GM12878 (cell line): ENCODE results near the gene MEIS2. TPM values are rescaled to one million over a fixed set of nuclear protein-coding genes. Genes with fewer than 3 reads are reported as not detected.

Source experiments
- ATAC-seq: fragments of 200-7000 bp; cut with Tn5 transposase; 3 replicates; pipeline ENCODE4 v1.9.1; 2020; ENCODE audit warnings: mild to moderate bottlenecking, moderate library complexity
- BruUV-seq: library from RNA; stranded (reverse); fragments of 400-500 nt; replicated peaks from 2 replicates; lab custom pipeline; 2021; lab: Mats Ljungman, UMichigan
- CTCF ChIA-PET: fragments of 300-600 bp; sonication (Branson Sonifier 250); formaldehyde crosslinking; extraction: SDS; loops from one replicate; lab custom pipeline; 2021; ENCODE audit warnings: inconsistent platforms; lab: Yijun Ruan, JAX
- POLR2A ChIA-PET: fragments of 350-600 bp; formaldehyde crosslinking; extraction: SDS; loops from one replicate; lab custom pipeline; 2021; ENCODE audit warnings: inconsistent platforms; lab: Charles Lee
- RAD21 ChIA-PET: fragments of 300-600 bp; sonication (Branson Sonifier 250); formaldehyde crosslinking; loops from one replicate; lab custom pipeline; 2023; ENCODE audit warnings: antibody characterized with exemption; ENCODE audit not compliant: unreplicated experiment; lab: Charles Lee
- SMC1A ChIA-PET: fragments of 300-600 bp; sonication (Branson Sonifier 250); formaldehyde crosslinking; loops from one replicate; lab custom pipeline; 2023; ENCODE audit not compliant: unreplicated experiment, uncharacterized antibody; lab: Charles Lee
- DNase-seq: peaks from one replicate; pipeline ENCODE4 v3.0.0-alpha.2; 2011; ENCODE audit warnings: low read depth, low spot score
- FAIRE-seq: peaks from 3 replicates; lab custom pipeline; 2011; peaks lifted over from hg19 to GRCh38; lab: Jason Lieb, UNC
- H2AFZ ChIP-seq: 2 replicates; pipeline ENCODE4 v1.6.0; 2011; ENCODE audit warnings: low read depth, low read length, control low read depth; ENCODE audit not compliant: control insufficient read depth
- H3K27ac ChIP-seq: 2 replicates; pipeline ENCODE4 v1.5.1; 2011; ENCODE audit warnings: control low read depth; ENCODE audit not compliant: control insufficient read depth, insufficient read depth
- H3K27me3 ChIP-seq, 2 experiments: replicated peaks in 1 of 2; 2 replicates each; pipeline versions ENCODE4 v1.6.0 to v1.6.1; 2011; ENCODE audit warnings: low read length in 1 of 2; ENCODE audit not compliant: control insufficient read depth in 2 of 2, insufficient read depth in 2 of 2
- H3K36me3 ChIP-seq, 2 experiments: 2 replicates each; pipeline ENCODE4 v1.5.1; 2011; ENCODE audit warnings: low read length in 1 of 2; ENCODE audit not compliant: control insufficient read depth in 2 of 2, insufficient read depth in 2 of 2
- H3K4me1 ChIP-seq: 2 replicates; pipeline ENCODE4 v1.6.1; 2011; ENCODE audit warnings: mild to moderate bottlenecking, low read length, moderate library complexity, mixed read lengths; ENCODE audit not compliant: control insufficient read depth, insufficient read depth
- H3K4me2 ChIP-seq: 2 replicates; pipeline ENCODE4 v1.6.0; 2011; ENCODE audit warnings: control low read depth; ENCODE audit not compliant: control insufficient read depth, insufficient read depth
- H3K4me3 ChIP-seq: fragments of 200-600 bp; sonication (generic); 2 replicates; pipeline ENCODE4 v1.5.1; 2016
- H3K79me2 ChIP-seq: 2 replicates; pipeline ENCODE4 v1.6.0; 2011; ENCODE audit warnings: low read length; ENCODE audit not compliant: control insufficient read depth, insufficient read depth
- H3K9ac ChIP-seq: 2 replicates; pipeline ENCODE4 v1.8.0; 2011; ENCODE audit warnings: low read length, control low read depth, mixed read lengths; ENCODE audit not compliant: control insufficient read depth, insufficient read depth
- H3K9me3 ChIP-seq: replicated peaks from 3 replicates; pipeline ENCODE4 v1.5.1; 2011; ENCODE audit warnings: mild to moderate bottlenecking, low read length; ENCODE audit not compliant: control insufficient read depth, insufficient read depth
- H4K20me1 ChIP-seq: 2 replicates; pipeline ENCODE4 v1.6.0; 2011; ENCODE audit not compliant: control insufficient read depth, insufficient read depth
- BCLAF1 ChIP-seq: fragments of 450-650 bp; IDR thresholded peaks from 2 replicates; pipeline ENCODE4 v1.6.1; 2017; ENCODE audit warnings: antibody characterized with exemption, mild to moderate bottlenecking, moderate library complexity
- GABPA ChIP-seq: IDR thresholded peaks from 2 replicates; pipeline ENCODE4 v1.6.1; 2014; ENCODE audit warnings: antibody characterized with exemption, low read depth, mild to moderate bottlenecking, inconsistent platforms
- PRDM15 ChIP-seq: fragments of 450-650 bp; formaldehyde crosslinking; IDR thresholded peaks from 2 replicates; pipeline ENCODE4 v1.4.0; 2020; ENCODE audit warnings: mild to moderate bottlenecking, moderate library complexity
- RCOR1 ChIP-seq: conservative IDR thresholded peaks from 2 replicates; pipeline ENCODE4 v1.6.1; 2012; ENCODE audit warnings: low read depth, low read length, improper control_type of control experiment
- RFX5 ChIP-seq: IDR thresholded peaks from 2 replicates; pipeline ENCODE4 v1.6.1; 2011; ENCODE audit warnings: low read depth, low read length, improper control_type of control experiment
- TCF7 ChIP-seq: IDR thresholded peaks from 2 replicates; pipeline ENCODE4 v1.6.1; 2014; ENCODE audit warnings: antibody characterized with exemption, borderline replicate concordance
- WRNIP1 ChIP-seq: IDR thresholded peaks from 2 replicates; pipeline ENCODE4 v1.6.1; 2011; ENCODE audit warnings: low read depth, low read length, improper control_type of control experiment, borderline replicate concordance
- ZNF592 ChIP-seq: fragments of 450-650 bp; IDR thresholded peaks from 2 replicates; pipeline ENCODE4 v1.6.1; 2017; ENCODE audit warnings: mild to moderate bottlenecking, moderate library complexity
- WGBS: methylation state at CpG from one replicate; pipeline ENCODE4 v1.1.6; 2016; ENCODE audit warnings: low lambda C conversion rate; ENCODE audit not compliant: insufficient replicate concordance, insufficient coverage; ENCODE audit errors: missing lambda C conversion rate; 5-methylcytosine and 5-hydroxymethylcytosine counted together
- in situ Hi-C: fragments of 300-500 bp; cut with MboI; formaldehyde crosslinking; loops from 9 replicates; pipeline ENCODE4 v1.14.3; 2018; ENCODE audit warnings: mixed read lengths
- intact Hi-C: fragments of 100-400 bp; cut with micrococcal nuclease; formaldehyde crosslinking; loops from one replicate; pipeline ENCODE4 v1.14.2; 2022; ENCODE audit not compliant: unreplicated experiment
- polyA plus RNA-seq, 11 experiments: library from polyadenylated mRNA; depleted of rRNA in 4 of 11; unstranded in 6 of 11; stranded (reverse) in 5 of 11; fragments of >200 nt; fragmentation: Nextera tagmentation in 4 of 11; fragmentation: Illumina TruSeq in 1 of 11; extraction: Ambion mirVana in 4 of 11; extraction: Trizol in 1 of 11; gene quantifications; 1 replicate in 1 of 11; 2 replicates in 10 of 11; pipeline versions ENCODE4 v1.2.1 to v1.2.3, GENCODE V29; 2011 to 2016; ENCODE audit warnings: inconsistent platforms in 2 of 11, missing spikeins in 2 of 11, low read depth in 1 of 11
- total RNA-seq, 4 experiments: library from RNA; depleted of rRNA in 3 of 4; stranded (reverse); fragments of >200 nt in 3 of 4; fragmentation: Illumina TruSeq in 1 of 4; extraction: Trizol in 1 of 4; gene quantifications; 2 replicates each; pipeline versions ENCODE4 v1.2.1 to v1.2.3, GENCODE V29; 2013 to 2021
- TF ChIP-seq, protein P1 (sequence below): fragments of 450-650 bp; IDR thresholded peaks from 2 replicates; pipeline ENCODE4 v1.6.1; 2018; ENCODE audit warnings: borderline replicate concordance, mild to moderate bottlenecking; ENCODE audit not compliant: partially characterized antibody

MEIS2 gene
- total and polyA plus RNA-seq, 10 of the 15 experiments (the other 5 are each of a cell fraction or from before 2014, with no cell fraction given) = 9.2 to 54.0 (median 20.4) TPM

- in situ Hi-C loops = no loop called here
- no peak for TF ChIP-seq ZNF592
- TF ChIP-seq RFX5 = no peak
- TF ChIP-seq TCF7 = no peak
- no peak for TF ChIP-seq RCOR1
- no peak for TF ChIP-seq BCLAF1
- TF ChIP-seq GABPA = no peak
- TF ChIP-seq PRDM15 = no peak
- TF ChIP-seq, protein P1, sequence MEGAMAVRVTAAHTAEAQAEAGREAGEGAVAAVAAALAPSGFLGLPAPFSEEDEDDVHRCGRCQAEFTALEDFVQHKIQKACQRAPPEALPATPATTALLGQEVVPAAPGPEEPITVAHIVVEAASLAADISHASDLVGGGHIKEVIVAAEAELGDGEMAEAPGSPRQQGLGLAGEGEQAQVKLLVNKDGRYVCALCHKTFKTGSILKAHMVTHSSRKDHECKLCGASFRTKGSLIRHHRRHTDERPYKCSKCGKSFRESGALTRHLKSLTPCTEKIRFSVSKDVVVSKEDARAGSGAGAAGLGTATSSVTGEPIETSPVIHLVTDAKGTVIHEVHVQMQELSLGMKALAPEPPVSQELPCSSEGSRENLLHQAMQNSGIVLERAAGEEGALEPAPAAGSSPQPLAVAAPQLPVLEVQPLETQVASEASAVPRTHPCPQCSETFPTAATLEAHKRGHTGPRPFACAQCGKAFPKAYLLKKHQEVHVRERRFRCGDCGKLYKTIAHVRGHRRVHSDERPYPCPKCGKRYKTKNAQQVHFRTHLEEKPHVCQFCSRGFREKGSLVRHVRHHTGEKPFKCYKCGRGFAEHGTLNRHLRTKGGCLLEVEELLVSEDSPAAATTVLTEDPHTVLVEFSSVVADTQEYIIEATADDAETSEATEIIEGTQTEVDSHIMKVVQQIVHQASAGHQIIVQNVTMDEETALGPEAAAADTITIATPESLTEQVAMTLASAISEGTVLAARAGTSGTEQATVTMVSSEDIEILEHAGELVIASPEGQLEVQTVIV = no peak
- TF ChIP-seq WRNIP1 = no peak
- H4K20me1 ChIP-seq = no peaks in the 10 kb centered on the region
- no peaks in the 10 kb centered on the region for H3K27me3 ChIP-seq
- no peak overlapping the region for H3K9ac ChIP-seq
- H2AFZ ChIP-seq = no peak overlapping the region
- ATAC-seq = no peak
- no peaks in the 10 kb centered on the region for H3K36me3 ChIP-seq
- H3K4me2 ChIP-seq = no peak overlapping the region
- POLR2A ChIA-PET = interaction anchor here (0.7 kb wide), 1 partner anchor 10 kb away, joined by 3 read pairs; no protein-coding TSS in a partner anchor
- SMC1A ChIA-PET = no interaction called here
- no TSS peak for BruUV-seq
- no peaks in the 10 kb centered on the region for H3K9me3 ChIP-seq
- no peak overlapping the region for H3K27ac ChIP-seq
- H3K4me3 ChIP-seq = no peak overlapping the region
- FAIRE-seq = no peak
- intact Hi-C loops = no loop called here
- H3K79me2 ChIP-seq = no peaks in the 10 kb centered on the region
- no peak for DNase-seq
- WGBS = 51% methylated on average over 4 of the region's 6 CpGs
- RAD21 ChIA-PET = no interaction called here
- H3K4me1 ChIP-seq = no peaks in the 10 kb centered on the region
- CTCF ChIA-PET = no interaction called here
These were observed 243.9 kb downstream of the MEIS2 start for GRCh38 chr15:36856339-36856973.
